SK-N-MC (cell line): ENCODE data around the gene RALGAPA2.

Source experiments
- EZH2 ChIP-seq: fragments of 200-600 bp; sonication (generic); IDR thresholded peaks from one replicate; pipeline ENCODE4 v1.6.1; 2017; ENCODE audit warnings: antibody characterized with exemption
- FOXP2 ChIP-seq: optimal IDR thresholded peaks from 2 replicates; pipeline ENCODE3; 2011; ENCODE audit warnings: mild to moderate bottlenecking, moderate library complexity; ENCODE audit not compliant: insufficient read depth; ENCODE audit errors: extremely low read length, control extremely low read depth
- POLR2AphosphoS5 ChIP-seq: IDR thresholded peaks from 2 replicates; pipeline ENCODE4 v1.6.1; 2012; ENCODE audit warnings: mild to moderate bottlenecking, low read depth, low read length, borderline replicate concordance

DNA sequence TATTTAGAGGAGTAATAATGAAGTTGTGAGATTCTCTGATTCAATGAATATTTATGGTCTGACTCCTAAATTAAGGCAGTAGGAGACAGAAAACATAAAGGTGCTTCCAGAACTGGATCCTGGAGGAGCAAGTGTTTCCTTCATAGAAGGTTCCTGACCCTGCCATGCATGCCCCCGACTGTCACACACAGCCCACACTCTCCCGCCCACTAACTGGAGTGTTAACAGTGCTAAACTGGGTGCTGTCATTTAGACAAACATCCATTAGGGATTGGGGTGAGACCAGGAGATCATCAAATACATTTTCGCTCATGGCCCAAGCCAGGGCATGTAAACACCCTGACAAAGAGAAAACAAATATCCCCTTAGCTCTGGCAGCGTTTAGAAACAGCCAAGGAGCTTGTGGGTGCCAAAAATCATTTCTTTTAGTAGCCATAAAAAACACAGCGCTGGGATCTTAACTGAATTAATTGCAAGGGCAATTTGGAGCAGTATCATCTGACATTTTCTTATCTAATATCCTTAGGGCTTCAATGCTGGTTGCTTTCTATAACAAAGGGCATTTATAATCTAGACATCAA lies 297.7 kb downstream of the RALGAPA2 start:
- no peak for TF ChIP-seq EZH2
- TF ChIP-seq POLR2AphosphoS5 = no peak
- TF ChIP-seq FOXP2 = no peak
